GM21526 (cell line): ENCODE data around the gene PLCB4.

Experiments used
- ATAC-seq: cut with Tn5 transposase; IDR thresholded peaks from one replicate; pipeline ENCODE4 v1.9.1; 2021; ENCODE audit warnings: moderate library complexity; ENCODE audit not compliant: unreplicated experiment, low FRiP score

Gene PLCB4

DNA sequence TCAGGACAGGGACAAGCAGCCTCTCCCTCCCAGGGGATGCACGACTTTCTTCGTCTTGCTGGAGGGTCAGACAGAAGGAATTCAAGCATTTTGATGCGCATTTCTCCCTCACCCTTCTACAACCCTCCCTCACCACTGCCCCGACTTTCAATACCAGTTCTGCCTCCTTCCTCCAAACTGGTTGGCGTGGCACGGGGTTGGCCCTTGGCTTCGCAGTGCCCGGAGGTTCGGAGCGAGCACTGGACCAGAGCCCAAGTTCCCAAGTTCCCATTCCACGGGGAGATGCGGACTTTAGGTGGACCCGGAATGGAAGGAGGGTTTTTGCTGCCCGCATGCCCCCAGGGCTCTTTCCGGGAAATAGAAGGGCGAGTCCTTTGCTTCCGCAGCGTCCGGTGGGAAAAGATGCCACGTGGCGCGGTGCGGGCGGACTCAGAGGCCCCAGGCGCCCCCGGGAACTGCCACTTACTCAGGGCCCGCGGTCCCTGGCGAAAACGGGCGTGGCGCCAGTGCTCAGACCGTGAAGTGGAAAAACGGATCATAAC is 437.5 kb downstream of the PLCB4 start:
- ATAC-seq: no peak

DNA sequence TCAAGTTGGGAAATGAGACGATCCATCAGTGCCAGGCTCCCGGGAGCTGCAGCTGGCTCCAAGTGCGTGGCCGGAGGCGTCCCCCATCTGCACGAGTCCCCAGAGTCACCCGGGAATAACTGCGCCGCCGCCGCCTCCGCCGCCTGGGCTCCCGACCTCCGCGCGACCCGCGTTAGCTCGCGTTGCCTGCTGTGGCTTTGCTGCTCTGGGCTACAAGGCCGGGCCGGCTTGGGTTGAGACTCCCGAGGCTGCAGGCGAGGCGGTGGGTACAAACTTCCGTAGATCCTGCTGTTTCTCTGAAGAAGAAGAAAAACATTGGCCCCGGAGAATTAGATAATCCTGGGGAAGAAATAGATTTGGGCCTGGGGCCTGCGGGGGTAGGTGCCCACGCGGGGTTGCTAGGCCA is 438.1 kb downstream of the PLCB4 start:
- no peak for ATAC-seq

DNA sequence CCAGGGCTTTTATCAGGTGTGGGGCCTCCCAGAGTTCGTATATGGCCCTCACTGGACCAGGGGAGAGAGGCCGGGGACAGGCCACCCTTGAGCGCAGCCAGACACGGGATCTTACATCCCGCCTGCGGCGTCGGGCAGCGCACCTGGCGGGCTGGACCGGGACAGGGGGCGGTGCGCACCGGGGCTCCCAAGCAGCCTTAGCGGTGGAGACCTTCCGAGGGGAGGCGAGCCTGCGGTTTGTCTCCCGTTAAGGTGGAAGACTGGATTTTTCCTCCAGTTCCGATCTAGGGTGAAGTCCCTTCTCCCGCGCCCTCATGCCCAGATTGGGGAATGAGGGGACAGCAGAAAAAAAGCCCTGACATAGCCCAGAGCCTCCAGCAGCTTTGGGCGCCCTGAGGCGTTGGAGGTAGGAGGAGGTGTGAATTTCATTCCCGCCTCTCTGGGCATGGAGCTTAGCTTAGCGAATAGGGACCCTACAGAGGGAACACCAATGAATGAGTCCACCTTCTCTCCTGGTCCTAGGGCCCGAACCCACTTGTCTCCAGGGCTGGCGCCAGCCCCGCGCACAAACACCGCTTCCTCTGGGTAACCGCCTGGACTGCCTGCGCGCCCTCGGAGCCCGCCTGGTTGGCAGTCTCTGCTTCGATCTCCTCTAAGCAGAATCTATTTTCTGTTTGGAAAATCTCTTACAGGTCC is 438.8 kb downstream of the PLCB4 start:
- no peak for ATAC-seq

DNA sequence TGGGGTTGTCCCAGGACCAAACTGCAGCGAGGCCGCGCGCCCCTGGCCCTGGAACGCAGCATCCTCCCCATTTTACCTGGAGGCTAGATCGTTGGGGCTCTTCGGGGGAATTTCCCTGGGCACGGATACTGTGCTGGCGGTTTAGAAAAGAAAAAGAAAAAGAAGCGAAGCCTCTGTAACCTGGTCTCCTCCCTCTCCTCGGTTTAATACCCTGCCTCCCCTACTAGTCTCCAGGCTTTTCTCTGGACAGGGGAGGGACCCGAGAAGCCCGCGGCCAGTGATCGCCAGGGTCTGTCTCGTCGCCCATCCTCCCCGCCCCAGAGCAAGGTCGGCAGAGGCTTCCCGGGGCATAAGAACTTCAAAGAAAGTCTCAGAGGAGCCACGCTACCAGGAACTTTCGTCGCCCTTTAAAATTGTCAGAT is 439.4 kb downstream of the PLCB4 start:
- no peak for ATAC-seq

DNA sequence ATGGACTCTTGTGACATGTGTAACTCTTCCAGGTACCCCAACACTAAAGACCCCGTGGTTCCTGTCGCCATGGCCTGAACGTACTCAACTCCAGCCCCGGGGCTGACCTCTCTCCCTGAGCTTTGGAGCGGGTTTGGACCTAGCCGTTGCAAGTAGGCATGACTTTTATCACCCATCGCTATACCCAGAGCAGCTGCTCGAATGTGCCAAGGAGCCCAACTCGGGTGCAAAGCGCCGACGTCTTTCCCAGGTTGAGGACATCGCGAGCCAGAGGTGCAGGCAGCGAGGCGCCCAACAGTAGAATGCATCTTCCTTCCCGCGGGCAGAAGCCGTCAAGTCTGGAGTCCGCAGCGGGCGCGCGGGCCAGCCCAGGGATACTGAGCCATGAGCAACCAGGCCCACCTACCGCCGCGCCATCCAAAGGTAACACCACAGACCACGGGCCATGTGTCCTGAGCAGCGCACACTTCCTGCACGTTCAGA is 439.9 kb downstream of the PLCB4 start:
- no peak for ATAC-seq

DNA sequence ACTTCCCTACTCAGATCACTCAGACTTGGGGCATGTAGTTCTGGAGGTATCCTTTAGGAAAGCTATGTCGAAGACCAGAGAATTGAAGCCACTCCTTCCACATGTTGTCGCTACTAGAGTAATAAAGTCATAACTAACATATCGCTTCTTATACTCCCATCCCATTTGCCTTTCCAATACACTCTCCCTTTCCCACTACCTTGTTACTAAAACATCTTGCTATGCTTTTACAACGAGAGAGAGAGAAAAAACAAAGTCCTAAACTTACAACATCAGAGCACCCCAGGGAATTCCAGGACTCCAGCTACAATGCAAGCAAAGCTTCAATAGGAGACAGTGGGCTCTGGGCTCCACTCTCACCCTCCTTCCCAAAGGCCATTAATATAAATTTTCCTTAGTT is 440.4 kb downstream of the PLCB4 start:
- no peak for ATAC-seq

DNA sequence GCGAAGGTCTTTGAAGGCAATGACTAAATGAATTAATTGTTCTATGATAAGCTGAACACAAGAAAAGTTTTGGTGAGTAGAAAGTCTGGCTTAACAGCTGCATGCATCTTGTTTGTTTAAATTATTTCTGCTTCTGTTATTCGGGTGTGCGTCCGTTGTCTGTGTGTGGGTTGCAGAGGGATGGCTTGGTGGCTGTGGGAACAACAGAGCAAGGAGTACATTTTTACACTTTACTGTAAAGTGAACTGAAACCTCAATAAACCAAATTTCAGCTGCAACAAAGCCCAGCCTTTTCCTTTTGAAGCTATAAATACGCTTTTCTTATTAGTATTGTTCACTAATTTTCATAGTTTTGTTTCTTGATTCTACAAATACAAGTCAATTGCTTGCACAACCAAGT is 442.0 kb downstream of the PLCB4 start:
- ATAC-seq: peak; percentile 48

DNA sequence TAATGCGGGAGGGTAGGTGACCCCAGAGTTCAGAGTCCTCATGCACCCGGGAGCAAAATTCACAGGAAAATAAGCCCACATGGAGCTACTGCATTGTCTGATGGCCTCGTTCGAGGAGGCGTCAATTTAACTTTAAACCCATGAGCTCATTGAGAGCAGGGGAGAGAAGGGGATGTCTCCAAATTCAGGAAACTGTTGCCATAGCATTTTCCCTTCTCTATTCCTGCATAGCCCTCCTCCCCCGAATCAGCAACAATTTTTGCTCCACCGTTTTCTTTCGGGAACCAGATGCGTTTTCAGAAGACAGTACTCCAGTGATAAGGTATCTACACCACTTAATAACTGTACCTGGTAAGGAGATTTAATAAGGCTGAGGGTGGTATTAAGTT is 445.2 kb downstream of the PLCB4 start:
- ATAC-seq: no peak

DNA sequence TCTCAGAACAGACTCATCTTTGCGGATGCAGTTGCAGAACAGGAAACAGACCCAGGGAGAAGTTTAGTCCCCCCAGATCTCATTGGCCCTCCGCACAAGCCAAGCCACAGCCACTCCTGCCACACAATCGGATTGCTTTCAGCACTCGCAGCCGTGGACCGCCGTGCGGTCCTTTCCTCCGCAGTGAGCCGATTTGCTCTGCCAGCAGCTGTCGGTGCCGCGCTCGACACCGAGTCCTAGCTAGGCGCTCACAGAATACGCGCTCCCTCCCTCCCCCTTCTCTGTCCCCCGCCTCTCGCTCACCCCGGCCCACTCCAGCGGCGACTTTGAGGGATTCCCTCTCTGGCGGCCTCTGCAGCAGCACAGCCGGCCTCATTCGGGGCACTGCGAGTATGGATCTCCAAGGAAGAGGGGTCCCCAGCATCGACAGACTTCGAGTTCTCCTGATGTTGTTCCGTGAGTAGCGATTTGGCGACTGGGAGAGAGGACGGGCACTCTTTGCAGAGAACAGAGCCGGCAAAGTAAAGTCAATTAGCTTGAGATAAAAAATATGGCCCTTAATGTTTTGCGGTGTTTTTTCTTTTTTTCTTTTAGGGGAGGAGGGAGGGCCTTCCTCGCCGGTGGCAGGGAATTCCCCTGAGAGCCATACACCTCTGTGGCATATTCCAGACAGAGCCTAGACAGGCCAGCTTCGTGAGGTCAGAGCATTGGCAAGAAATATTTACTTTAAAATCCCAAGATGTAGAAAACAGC is 445.8 kb downstream of the PLCB4 start, which contains the start of gene LAMP5:
Gene LAMP5, plus strand, starts transcription at position 130 of the 753 bp plus-strand sequence. Its CDS starts 263 bp downstream, at position 393.
- ATAC-seq: no peak

DNA sequence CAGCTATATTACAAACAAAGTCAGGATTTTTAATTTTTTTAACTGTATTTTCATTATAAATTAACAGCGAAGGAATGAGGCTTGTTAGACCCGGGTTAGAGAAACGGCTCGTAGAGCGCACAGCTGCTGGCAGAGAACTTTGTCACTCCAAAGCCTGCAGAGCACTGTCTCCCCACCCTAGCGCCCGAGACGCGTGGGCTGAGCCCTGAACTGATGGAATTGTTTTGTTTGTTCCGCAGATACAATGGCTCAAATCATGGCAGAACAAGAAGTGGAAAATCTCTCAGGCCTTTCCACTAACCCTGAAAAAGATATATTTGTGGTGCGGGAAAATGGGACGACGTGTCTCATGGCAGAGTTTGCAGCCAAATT is 446.3 kb downstream of the PLCB4 start:
- ATAC-seq: no peak

DNA sequence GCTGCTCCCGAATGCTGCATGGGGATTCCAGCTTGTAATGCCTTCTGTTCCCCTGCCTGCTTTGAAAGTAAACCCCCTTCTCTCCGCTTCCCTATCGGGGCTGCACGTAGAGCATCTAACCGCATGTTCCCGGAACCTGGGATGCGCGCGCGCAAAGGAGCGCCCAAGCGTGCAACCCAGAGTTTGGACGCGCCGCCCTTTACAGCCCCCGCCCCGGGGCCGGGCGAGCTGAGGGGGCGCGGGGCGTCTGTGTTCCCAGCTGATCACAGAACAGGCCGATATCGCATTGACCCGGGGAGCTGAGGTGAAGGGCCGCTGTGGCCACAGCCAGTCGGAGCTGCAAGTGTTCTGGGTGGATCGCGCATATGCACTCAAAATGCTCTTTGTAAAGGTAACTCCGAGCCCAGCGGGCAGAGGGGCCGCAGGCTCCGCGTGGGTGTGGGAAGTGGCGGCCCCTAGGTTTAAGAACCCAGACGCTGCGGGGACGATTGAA is 446.9 kb downstream of the PLCB4 start:
- ATAC-seq: no peak

DNA sequence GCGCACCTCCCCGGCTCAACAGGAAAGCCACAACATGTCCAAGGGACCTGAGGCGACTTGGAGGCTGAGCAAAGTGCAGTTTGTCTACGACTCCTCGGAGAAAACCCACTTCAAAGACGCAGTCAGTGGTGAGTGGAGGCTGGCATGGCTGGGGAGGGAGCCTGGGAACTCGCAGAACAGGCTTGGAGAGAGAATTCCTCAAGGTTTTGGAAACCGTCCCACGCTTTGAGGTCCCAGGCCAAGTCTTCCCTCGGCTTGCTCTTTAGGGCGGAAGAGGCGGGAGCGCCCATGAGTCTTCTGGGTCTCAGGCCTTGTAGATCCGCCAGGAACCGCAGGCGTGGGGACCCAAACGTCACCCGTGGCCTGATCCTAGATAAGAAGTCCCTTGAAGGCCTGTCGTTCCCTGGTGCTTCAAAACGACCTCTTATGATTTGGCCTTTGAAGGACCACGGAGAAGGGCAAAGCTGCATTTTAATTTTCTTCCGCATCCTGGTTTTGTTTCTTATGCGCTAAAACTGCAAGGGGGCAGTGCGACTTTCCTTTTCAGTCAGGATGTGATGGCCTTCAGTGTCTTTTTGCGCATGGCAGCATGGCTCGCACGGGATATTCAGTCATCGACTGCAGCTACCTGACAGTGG is 447.5 kb downstream of the PLCB4 start:
- no peak for ATAC-seq

DNA sequence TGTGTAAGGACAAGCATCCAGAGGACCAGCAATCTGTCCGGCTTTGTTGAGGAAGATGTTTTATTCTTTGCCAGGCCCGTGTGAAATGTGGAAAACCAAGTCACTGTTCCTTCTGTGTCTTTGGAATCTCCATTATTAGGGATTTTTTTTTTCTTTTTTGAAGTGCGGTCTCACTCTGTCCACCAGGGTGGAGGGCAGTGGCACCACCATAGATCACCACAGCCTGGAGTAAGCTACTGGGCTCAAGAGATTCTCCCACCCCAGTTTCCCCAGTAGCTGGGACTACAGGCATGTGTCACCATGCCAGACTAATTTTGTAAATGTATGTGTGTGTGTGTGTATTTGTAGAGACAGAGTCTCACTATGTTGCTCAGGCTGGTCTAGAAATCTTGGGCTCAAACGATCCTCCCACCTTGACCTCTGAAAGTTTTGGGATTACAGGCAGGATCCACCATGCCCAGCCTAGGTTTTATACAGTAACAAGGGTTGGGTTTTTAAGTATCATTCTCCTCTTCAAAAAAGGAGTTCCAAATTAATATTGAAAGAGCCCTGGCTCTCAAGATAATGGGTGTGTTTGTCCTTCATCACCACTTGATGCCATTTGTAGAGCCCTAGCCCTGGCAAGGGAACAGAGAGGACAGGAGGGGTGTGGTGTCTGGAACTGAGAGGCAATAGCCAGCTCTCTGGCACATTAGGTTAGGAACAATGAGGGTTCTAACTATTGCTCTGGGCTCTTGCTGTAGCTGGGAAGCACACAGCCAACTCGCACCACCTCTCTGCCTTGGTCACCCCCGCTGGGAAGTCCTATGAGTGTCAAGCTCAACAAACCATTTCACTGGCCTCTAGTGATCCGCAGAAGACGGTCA is 448.6 kb downstream of the PLCB4 start:
- no peak for ATAC-seq

DNA sequence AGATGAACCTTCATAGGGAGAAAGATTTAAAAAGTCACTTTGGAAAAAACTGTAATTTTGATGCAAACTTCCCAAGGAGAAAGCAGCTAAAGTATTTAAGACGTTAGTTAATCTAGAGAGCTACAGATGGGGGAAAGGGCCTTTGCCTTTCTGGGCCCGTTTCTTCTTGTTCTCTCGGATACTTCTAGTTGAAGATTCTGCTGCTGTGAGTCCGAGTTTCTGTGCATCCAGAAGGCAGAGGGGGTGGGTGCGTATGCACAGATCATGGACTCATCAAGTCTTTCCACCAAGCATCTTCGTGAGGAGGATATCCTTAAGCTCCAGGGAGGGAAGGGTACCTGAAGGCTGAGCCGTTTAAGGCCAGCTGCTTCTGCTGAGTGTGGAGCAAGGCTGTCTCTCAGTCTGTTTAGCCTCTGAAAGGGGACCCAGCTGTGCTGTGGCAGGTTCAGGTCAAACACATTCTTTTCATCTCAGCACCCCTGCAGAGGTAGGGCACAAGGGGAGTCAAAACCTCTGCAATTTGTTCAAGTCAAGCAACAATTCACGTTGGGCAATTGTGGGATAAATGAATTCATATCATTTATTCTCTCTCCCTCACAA is 449.8 kb downstream of the PLCB4 start:
- no peak for ATAC-seq

DNA sequence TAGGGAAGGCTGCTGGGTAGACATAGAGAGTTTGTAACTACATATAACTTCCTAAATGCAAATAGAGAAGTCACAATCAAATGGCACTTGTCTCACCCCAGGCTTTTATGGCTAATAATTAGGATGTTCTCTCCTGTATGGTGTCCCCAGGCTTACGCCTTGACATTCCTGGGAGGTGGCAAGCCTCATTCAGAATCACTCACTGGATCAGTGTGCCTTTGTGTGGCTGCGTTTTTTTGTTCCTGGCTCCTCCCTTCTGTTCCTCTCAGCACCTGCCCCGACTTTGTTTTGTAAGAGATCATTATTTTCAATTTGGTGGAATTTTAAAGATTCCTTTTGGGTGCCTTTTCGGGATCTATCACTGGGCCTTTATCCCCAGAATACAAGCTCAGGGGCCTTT is 451.2 kb downstream of the PLCB4 start:
- ATAC-seq: no peak

DNA sequence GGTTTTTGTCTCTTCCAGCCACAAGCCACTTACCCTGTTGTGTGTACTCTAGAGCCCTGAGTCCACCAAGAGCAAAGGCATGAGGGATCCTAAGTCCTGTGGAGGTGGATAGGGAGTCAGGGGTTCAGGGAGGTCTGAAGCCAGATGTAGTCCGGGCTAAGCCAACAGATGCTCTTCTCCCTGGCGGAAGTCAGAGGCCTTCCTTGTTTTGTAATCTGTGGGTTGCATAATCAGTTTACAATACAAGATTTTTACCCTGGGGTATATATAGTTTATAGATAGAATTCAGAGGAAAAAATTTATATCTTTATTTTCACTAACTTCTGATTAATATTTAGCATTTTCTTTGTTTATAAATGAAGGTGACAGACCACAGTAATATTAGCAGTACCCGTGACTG is 454.7 kb downstream of the PLCB4 start:
- ATAC-seq: no peak
